Measurements from ENCODE around the gene RAB27A.

RAB27A gene

DNA sequence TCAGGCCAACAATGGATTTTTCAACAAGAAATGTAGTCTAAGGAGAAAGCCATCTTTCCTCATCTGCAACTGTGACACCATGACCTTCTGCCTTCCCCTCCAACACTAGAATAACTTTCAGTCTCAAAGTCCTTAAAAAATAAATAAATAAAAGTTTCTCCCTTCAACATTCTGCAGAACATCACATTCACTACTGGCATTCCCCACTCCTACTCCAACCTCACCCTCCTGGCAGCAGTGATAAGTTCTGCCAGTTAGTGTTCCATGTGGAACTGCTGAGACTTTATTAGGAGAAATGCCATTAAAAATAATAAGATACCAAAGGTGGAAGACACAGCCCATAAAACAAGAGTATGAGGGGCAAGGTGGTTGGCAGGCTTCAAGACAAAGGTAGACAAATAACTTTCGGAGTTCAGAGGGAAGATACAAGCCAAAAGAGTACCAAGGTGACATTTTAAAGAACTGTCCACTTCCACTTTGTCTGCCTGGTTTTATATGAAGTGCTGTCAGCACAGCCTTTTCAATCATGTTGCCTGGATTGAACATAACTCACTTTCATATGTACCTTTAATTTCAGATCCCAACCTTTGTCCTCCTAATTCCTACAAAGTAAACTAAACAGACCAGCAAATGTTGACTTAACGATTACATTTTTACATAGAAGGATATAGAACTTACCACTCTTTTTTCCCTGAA lies 55.4 kb downstream of the RAB27A start:
- H3K9me3 ChIP-seq (ENCODE audit: control insufficient read depth, low read depth, low read length): no peaks in the 10 kb centered on the region
- H3K27ac ChIP-seq (ENCODE audit: low read length): no peak overlapping the region
- no peaks in the 10 kb centered on the region for H3K27me3 ChIP-seq (ENCODE audit: control insufficient read depth, insufficient read depth, low read length)
- H3K9ac ChIP-seq (ENCODE audit: low read length): no peak overlapping the region
- no peak overlapping the region for H3K4me3 ChIP-seq (ENCODE audit: low read length)
- no peaks in the 10 kb centered on the region for H3K4me1 ChIP-seq (ENCODE audit: control insufficient read depth, low read depth, low read length)
- H3K36me3 ChIP-seq (ENCODE audit: control insufficient read depth, low read depth, low read length): no peaks in the 10 kb centered on the region

DNA sequence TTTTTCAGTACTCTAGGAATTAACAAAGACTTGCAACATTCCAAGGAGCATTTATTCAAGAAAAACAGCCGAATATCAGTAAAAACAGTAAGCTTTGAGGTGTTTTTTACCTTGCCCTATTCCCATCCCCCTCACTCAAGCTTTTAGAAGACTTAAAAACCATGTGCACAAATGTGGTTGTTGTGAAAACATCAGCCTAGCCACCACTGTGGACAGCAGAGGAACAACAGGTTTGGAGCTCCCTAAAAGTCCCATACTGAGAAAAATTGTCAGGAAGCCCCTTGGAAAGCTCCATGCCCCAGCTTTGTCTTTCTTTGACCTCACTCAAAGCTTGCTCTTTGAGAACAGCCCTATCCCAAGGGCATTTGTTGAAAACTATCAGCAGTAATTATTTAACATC lies 58.2 kb downstream of the RAB27A start:
- H3K9me3 ChIP-seq (ENCODE audit: control insufficient read depth, low read depth, low read length): no peaks in the 10 kb centered on the region
- H3K9ac ChIP-seq (ENCODE audit: low read length): no peak overlapping the region
- H3K27me3 ChIP-seq (ENCODE audit: control insufficient read depth, insufficient read depth, low read length): no peaks in the 10 kb centered on the region
- H3K4me1 ChIP-seq (ENCODE audit: control insufficient read depth, low read depth, low read length): no peaks in the 10 kb centered on the region
- no peak overlapping the region for H3K4me3 ChIP-seq (ENCODE audit: low read length)
- no peaks in the 10 kb centered on the region for H3K36me3 ChIP-seq (ENCODE audit: control insufficient read depth, low read depth, low read length)
- no peak overlapping the region for H3K27ac ChIP-seq (ENCODE audit: low read length)

DNA sequence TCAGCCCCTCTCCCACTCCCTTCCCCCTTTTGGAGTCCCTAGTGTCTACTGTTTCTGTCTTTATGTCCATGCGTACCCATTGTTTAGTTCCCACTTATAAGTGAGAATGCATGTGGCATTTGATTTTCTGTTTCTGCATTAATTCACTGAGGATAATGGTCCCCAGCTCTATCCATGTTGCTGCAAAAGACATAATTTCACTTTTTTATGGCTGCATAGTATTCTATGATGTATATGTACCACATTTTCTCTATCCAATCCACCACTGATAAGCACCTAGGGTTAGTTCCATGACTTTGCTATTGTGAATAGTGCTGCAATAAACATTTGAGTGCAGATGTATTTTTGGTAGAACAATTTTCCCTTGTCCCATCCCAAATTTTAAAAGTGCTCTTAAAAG lies 58.7 kb downstream of the RAB27A start:
- Histone ChIP-seq H3K36me3 (ENCODE audit: control insufficient read depth, low read depth, low read length) (no peaks in the 10 kb centered on the region), H3K4me1 (ENCODE audit: control insufficient read depth, low read depth, low read length) (no peaks in the 10 kb centered on the region), H3K27me3 (ENCODE audit: control insufficient read depth, insufficient read depth, low read length) (no peaks in the 10 kb centered on the region), H3K9ac (ENCODE audit: low read length) (no peak overlapping the region), H3K9me3 (ENCODE audit: control insufficient read depth, low read depth, low read length) (no peaks in the 10 kb centered on the region), H3K4me3 (ENCODE audit: low read length) (no peak overlapping the region), H3K27ac (ENCODE audit: low read length) (no peak overlapping the region)

DNA sequence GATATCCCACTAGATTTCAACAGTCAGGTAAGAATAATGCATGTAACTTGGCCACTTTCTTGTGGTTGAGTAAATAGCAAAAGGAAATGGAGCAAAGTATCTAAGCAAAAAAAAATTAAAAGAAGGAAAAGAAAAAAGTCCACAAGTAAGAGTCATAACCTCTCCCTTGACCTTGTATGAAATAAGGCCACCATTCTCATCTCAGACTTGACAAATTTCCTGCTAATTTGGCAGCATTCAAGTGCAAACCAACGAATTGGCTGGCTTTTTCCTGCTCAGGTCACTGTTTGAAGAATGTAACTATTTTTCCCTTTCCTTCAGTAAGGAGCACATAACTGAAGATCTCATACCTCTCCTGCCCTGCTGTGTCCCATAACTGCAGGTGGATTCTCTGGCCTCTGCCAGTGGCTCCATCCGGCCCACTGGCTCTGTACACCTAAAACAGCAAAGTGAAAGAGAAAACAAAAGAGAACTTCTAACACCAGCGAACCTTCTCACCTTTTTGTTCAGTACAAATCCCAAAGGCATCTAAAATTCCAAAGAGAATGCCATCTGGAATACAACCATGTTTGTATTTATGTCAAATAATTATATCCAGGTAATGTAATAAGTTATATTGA lies 59.5 kb downstream of the RAB27A start:
- no peak overlapping the region for H3K27ac ChIP-seq (ENCODE audit: low read length)
- H3K27me3 ChIP-seq (ENCODE audit: control insufficient read depth, insufficient read depth, low read length): no peaks in the 10 kb centered on the region
- no peaks in the 10 kb centered on the region for H3K36me3 ChIP-seq (ENCODE audit: control insufficient read depth, low read depth, low read length)
- H3K4me3 ChIP-seq (ENCODE audit: low read length): no peak overlapping the region
- no peaks in the 10 kb centered on the region for H3K4me1 ChIP-seq (ENCODE audit: control insufficient read depth, low read depth, low read length)
- no peak overlapping the region for H3K9ac ChIP-seq (ENCODE audit: low read length)
- H3K9me3 ChIP-seq (ENCODE audit: control insufficient read depth, low read depth, low read length): no peaks in the 10 kb centered on the region

DNA sequence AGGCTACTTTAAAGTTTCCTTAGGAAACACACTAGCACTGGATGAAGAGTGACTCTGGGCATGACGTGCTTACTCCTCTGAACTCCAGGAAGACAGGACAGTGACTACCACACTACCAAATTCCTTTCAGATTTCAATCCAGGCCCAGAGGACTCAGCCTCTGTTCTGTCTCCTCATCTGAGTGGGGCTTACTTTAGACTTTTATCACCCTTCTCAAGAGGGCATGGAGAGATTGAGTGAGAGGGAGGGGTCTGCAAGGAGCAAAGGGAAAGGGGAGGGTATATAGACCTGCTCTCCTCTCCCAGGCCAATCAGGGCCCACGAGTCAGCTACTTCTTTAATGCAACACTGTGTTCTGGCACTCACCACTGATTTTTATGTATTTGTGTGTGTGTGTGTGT lies 63.5 kb downstream of the RAB27A start:
- Histone ChIP-seq H3K4me1 (ENCODE audit: control insufficient read depth, low read depth, low read length) (no peaks in the 10 kb centered on the region), H3K36me3 (ENCODE audit: control insufficient read depth, low read depth, low read length) (no peaks in the 10 kb centered on the region), H3K9me3 (ENCODE audit: control insufficient read depth, low read depth, low read length) (no peaks in the 10 kb centered on the region), H3K4me3 (ENCODE audit: low read length) (no peak overlapping the region), H3K27ac (ENCODE audit: low read length) (no peak overlapping the region), H3K9ac (ENCODE audit: low read length) (no peak overlapping the region), H3K27me3 (ENCODE audit: control insufficient read depth, insufficient read depth, low read length) (no peaks in the 10 kb centered on the region)

DNA sequence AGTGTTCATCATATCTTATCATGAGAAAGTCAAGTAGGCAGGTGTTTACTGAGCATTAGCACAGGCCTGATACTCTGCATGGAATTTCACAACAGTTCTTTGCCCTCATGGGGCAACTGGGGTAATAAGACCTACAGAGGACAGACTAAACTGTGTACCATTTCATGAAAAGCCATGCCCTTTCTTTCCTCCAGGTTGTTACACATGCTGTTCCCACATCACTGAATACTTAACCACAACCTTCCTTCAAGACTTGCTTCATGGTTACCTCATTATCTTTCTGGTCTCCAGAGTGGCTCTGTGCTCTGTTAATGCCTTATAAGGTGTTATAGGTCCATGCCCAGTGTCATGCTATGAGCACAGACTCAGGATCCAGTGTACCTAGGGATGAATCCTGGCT lies 64.7 kb downstream of the RAB27A start:
- no peaks in the 10 kb centered on the region for H3K36me3 ChIP-seq (ENCODE audit: control insufficient read depth, low read depth, low read length)
- H3K4me3 ChIP-seq (ENCODE audit: low read length): no peak overlapping the region
- H3K9ac ChIP-seq (ENCODE audit: low read length): no peak overlapping the region
- no peaks in the 10 kb centered on the region for H3K9me3 ChIP-seq (ENCODE audit: control insufficient read depth, low read depth, low read length)
- H3K27me3 ChIP-seq (ENCODE audit: control insufficient read depth, insufficient read depth, low read length): no peaks in the 10 kb centered on the region
- no peak overlapping the region for H3K27ac ChIP-seq (ENCODE audit: low read length)
- no peaks in the 10 kb centered on the region for H3K4me1 ChIP-seq (ENCODE audit: control insufficient read depth, low read depth, low read length)

DNA sequence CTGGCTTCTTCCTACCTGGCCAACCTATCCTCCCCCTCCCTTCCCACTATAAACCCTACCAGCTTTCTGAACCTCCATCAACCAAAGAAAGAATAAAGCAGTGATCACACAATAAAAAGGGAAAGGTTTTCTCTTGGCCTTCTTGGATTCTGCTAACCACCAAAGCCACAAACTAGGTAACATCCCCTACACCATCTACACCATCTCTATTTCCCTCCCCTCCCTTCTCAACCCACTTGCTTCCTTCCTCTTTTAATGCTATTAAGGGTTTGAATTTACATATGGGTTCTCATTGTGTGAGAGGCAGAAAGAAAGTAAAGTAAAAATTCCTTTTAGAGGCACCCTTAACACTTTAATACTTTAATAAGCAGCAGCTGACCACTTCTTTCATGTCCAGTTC lies 67.0 kb downstream of the RAB27A start:
- H3K27ac ChIP-seq (ENCODE audit: low read length): no peak overlapping the region
- no peaks in the 10 kb centered on the region for H3K4me1 ChIP-seq (ENCODE audit: control insufficient read depth, low read depth, low read length)
- no peak overlapping the region for H3K9ac ChIP-seq (ENCODE audit: low read length)
- no peaks in the 10 kb centered on the region for H3K27me3 ChIP-seq (ENCODE audit: control insufficient read depth, insufficient read depth, low read length)
- no peak overlapping the region for H3K4me3 ChIP-seq (ENCODE audit: low read length)
- no peaks in the 10 kb centered on the region for H3K36me3 ChIP-seq (ENCODE audit: control insufficient read depth, low read depth, low read length)
- no peaks in the 10 kb centered on the region for H3K9me3 ChIP-seq (ENCODE audit: control insufficient read depth, low read depth, low read length)

DNA sequence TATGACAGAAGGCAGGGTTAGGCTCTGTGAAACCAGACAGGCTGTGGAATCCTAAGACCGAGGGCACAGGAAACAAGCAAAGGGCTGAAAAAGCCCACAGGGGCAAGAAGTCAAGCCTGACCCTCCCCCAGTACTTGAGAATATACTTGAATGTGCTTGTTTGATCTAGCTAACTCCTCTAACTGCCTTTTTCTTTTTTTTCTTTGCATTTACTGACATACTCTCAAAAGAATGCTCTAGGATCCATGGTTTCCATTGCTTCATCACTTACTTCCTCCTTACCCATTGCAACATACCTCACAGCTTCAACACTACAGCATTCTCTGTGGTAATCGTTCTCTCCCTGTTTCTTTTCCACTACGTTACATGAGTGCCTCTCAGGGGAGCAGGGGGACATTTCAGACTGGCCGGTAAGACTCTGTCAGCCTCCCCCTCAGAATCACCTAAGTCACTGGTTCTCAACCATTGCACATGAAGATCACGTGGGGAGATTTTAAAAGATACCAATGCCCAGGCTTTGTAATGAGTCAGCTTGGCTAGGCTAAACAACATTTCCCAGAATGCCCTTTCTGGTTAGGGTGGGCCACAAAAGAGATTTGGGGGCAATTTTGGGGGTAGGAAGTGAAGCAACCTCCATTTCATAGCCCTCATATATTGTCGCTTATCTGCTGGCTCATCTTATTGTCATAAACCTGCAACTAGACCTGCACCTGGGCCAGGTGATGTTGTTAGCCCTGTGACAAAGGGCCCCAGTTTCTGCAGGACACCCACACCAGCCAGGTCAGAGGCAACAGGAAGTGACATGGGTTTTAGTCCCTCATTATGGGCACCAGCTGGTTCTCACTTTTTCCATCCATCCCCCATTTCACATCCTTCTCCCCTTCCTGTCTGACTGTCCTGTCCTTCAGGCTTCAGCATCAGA lies 68.3 kb downstream of the RAB27A start:
- Histone ChIP-seq H3K9me3 (ENCODE audit: control insufficient read depth, low read depth, low read length) (no peaks in the 10 kb centered on the region), H3K27ac (ENCODE audit: low read length) (no peak overlapping the region), H3K4me1 (ENCODE audit: control insufficient read depth, low read depth, low read length) (no peaks in the 10 kb centered on the region), H3K36me3 (ENCODE audit: control insufficient read depth, low read depth, low read length) (no peaks in the 10 kb centered on the region), H3K27me3 (ENCODE audit: control insufficient read depth, insufficient read depth, low read length) (no peaks in the 10 kb centered on the region), H3K9ac (ENCODE audit: low read length) (no peak overlapping the region), H3K4me3 (ENCODE audit: low read length) (no peak overlapping the region)

DNA sequence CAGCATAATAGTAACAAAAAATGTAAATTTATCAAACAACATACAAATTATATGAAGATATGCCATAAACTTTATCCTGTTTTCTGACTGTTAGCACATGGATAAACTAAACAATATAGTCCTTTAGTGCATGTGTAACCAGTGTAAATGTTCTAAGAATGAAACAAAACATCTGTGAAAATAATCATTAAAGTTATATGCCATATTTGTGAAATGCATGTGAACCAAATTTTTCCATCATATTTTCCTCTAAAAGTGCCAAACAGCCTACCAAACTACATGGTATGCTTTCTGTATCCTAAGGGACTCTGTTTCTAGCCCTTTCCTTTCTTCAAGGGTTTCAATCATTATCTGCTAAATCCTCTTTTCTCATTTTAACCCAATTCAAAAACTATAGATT lies 69.0 kb downstream of the RAB27A start:
- Histone ChIP-seq H3K36me3 (ENCODE audit: control insufficient read depth, low read depth, low read length) (no peaks in the 10 kb centered on the region), H3K4me3 (ENCODE audit: low read length) (no peak overlapping the region), H3K27ac (ENCODE audit: low read length) (no peak overlapping the region), H3K27me3 (ENCODE audit: control insufficient read depth, insufficient read depth, low read length) (no peaks in the 10 kb centered on the region), H3K9ac (ENCODE audit: low read length) (no peak overlapping the region), H3K4me1 (ENCODE audit: control insufficient read depth, low read depth, low read length) (no peaks in the 10 kb centered on the region), H3K9me3 (ENCODE audit: control insufficient read depth, low read depth, low read length) (no peaks in the 10 kb centered on the region)

DNA sequence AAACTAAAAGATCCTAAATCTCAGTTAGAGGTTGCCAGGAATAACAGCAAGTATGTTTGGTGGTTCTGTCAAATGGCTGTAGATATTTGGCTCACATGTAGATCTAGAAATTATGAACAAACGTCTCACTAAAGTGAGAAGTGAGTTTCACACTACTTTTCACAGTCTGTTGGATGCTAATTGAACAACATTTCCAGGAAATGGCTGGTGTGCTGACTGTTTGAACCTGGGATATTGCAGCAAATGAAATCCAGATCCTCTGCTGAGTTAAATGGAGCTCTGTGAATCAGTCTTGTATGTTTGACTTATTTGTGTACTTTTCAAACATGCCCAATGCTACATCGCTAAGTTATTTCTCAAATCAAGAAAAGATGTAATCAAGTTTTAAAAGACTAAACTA lies 71.6 kb downstream of the RAB27A start:
- no peak overlapping the region for H3K9ac ChIP-seq (ENCODE audit: low read length)
- no peaks in the 10 kb centered on the region for H3K36me3 ChIP-seq (ENCODE audit: control insufficient read depth, low read depth, low read length)

DNA sequence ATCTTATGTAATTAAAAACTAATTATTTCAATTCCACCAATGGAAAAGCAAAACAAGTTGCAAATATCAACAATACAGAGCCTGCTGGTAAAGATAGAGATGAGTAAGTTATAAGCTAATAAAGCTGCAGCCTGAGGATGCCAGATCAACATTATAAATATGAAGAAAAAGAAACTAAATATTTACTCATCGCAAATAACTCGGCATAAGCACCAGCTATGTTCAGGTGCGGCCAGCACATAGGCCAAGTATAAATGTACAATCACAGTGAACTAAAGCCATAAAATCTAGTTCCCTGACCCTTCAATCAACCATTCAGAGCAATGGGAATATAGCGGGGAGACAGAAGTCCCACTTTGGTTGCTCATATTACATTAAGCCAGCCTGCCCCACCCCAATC lies 85.1 kb downstream of the RAB27A start:
- Histone ChIP-seq H3K36me3 (ENCODE audit: control insufficient read depth, low read depth, low read length) (no peaks in the 10 kb centered on the region), H3K9ac (ENCODE audit: low read length) (no peak overlapping the region), H3K4me3 (ENCODE audit: low read length) (no peak overlapping the region), H3K27ac (ENCODE audit: low read length) (no peak overlapping the region), H3K27me3 (ENCODE audit: control insufficient read depth, insufficient read depth, low read length) (no peaks in the 10 kb centered on the region), H3K9me3 (ENCODE audit: control insufficient read depth, low read depth, low read length) (no peaks in the 10 kb centered on the region), H3K4me1 (ENCODE audit: control insufficient read depth, low read depth, low read length) (no peaks in the 10 kb centered on the region)

More for the DNA sequence above, 71.6 kb downstream of the RAB27A start:
- Histone ChIP-seq H3K4me3 (ENCODE audit: low read length) (no peak overlapping the region), H3K27me3 (ENCODE audit: control insufficient read depth, insufficient read depth, low read length) (no peaks in the 10 kb centered on the region), H3K9me3 (ENCODE audit: control insufficient read depth, low read depth, low read length) (no peaks in the 10 kb centered on the region), H3K4me1 (ENCODE audit: control insufficient read depth, low read depth, low read length) (no peaks in the 10 kb centered on the region), H3K27ac (ENCODE audit: low read length) (no peak overlapping the region)
